HCT116 (cell line): ENCODE results near the gene NFIL3.

Experiments
- CTCF ChIP-seq, 3 experiments: fragments of 200-600 bp in 1 of 3; sonication (generic) in 1 of 3; IDR thresholded peaks in 2 of 3; conservative IDR thresholded peaks in 1 of 3; 2 replicates each; pipeline ENCODE4 v1.5.1; 2012 to 2017; ENCODE audit warnings: low read depth in 2 of 3, low read length in 2 of 3, antibody characterized with exemption in 1 of 3, borderline replicate concordance in 1 of 3, control low read depth in 1 of 3, mild to moderate bottlenecking in 1 of 3, mixed read lengths in 1 of 3, mixed run types in 1 of 3, moderate library complexity in 1 of 3; ENCODE audit not compliant: insufficient read depth in 1 of 3
- EZH2 ChIP-seq: fragments of 200-600 bp; sonication (generic); IDR thresholded peaks from 2 replicates; pipeline ENCODE4 v1.6.1; 2017; ENCODE audit warnings: antibody characterized with exemption, mixed run types
- POLR2A ChIP-seq: IDR thresholded peaks from 2 replicates; pipeline ENCODE4 v1.7.0; 2011; ENCODE audit warnings: borderline replicate concordance; ENCODE audit not compliant: insufficient read depth, insufficient read length; ENCODE audit errors: extremely low read depth
- POLR2AphosphoS5 ChIP-seq: IDR thresholded peaks from 2 replicates; pipeline ENCODE4 v1.6.1; 2011; ENCODE audit warnings: mild to moderate bottlenecking, low read depth, low read length, moderate library complexity
- RAD21 ChIP-seq: IDR thresholded peaks from 2 replicates; pipeline ENCODE4 v1.6.1; 2012; ENCODE audit warnings: low read depth, mild to moderate bottlenecking
- SP1 ChIP-seq: IDR thresholded peaks from 2 replicates; pipeline ENCODE4 v1.6.1; 2012; ENCODE audit warnings: low read depth

- no peak for TF ChIP-seq POLR2AphosphoS5
- no peak for TF ChIP-seq SP1
- TF ChIP-seq EZH2: no peak
- no peak for TF ChIP-seq CTCF (IDR thresholded peaks at IDR 0.05 in 2 of 3, conservative IDR thresholded peaks at IDR 0.05 in 1 of 3; ENCODE audit: borderline replicate concordance in 1 of 3, insufficient read depth in 1 of 3, low read depth in 2 of 3, low read length in 2 of 3)
- no peak for TF ChIP-seq RAD21
- TF ChIP-seq POLR2A: no peak
Observed at GRCh38 chr9:91392435-91392834, 31.2 kb downstream of the NFIL3 start.
